RWPE2 (cell line): ENCODE data around the gene CLDN22.

Experiments used
- ATAC-seq: fragments of 200-7000 bp; cut with Tn5 transposase; 3 replicates; pipeline ENCODE4 v1.9.1; 2021; ENCODE audit warnings: low read depth
- DNase-seq: peaks from one replicate; pipeline ENCODE4 v3.0.0-alpha.2; 2020; ENCODE audit warnings: low spot score
- H3K27ac ChIP-seq: fragments of 450-650 bp; 2 replicates; pipeline ENCODE4 v1.5.1; 2017; ENCODE audit warnings: mild to moderate bottlenecking; ENCODE audit not compliant: poor library complexity, severe bottlenecking
- H3K27me3 ChIP-seq: fragments of 250-450 bp; sonication (Bioruptor Pico); 2 replicates; pipeline ENCODE4 v1.5.1; 2021; ENCODE audit warnings: mild to moderate bottlenecking, moderate library complexity; ENCODE audit not compliant: insufficient read depth, poor library complexity, severe bottlenecking
- H3K36me3 ChIP-seq: fragments of 250-450 bp; sonication (Bioruptor Pico); 2 replicates; pipeline ENCODE4 v1.5.1; 2020; ENCODE audit warnings: low read depth, mild to moderate bottlenecking, moderate library complexity
- H3K4me1 ChIP-seq: fragments of 250-450 bp; sonication (Bioruptor Pico); 2 replicates; pipeline ENCODE4 v1.5.1; 2021; ENCODE audit warnings: mild to moderate bottlenecking, moderate library complexity; ENCODE audit not compliant: insufficient read depth, poor library complexity, severe bottlenecking
- H3K4me3 ChIP-seq: fragments of 250-450 bp; sonication (Bioruptor Pico); 2 replicates; pipeline ENCODE4 v1.5.1; 2021; ENCODE audit warnings: mild to moderate bottlenecking, moderate library complexity; ENCODE audit not compliant: severe bottlenecking
- H3K9me3 ChIP-seq: fragments of 250-450 bp; sonication (Bioruptor Pico); 2 replicates; pipeline ENCODE4 v1.5.1; 2021; ENCODE audit warnings: mild to moderate bottlenecking, moderate library complexity; ENCODE audit not compliant: severe bottlenecking
- TF ChIP-seq, protein P1 (sequence below): fragments of 450-650 bp; IDR thresholded peaks from one replicate; pipeline ENCODE4 v1.5.1; 2017; ENCODE audit warnings: mild to moderate bottlenecking, moderate library complexity; ENCODE audit not compliant: poor library complexity, severe bottlenecking

CLDN22 gene

DNA sequence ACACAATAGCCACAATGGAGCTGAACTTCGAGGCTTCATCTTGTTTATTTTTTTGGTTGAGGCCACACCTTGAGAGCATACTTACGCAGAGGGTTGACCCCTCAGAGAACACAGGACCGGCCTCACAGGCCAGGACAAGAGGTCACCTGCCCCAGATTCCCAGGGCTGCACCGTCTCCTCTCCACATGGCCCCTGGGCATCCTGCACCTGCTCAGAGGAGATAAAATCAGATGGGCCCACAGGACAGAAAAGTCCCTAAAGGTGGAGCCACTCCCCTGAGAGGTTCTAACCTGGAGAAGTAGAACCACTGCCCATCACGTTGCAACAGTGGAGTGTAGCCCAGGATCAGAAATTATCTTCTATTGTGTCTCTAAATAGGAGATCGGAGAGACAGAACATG lies 3.2 kb upstream of the CLDN22 start:
- Histone ChIP-seq H3K27me3 (no peaks in the 10 kb centered on the region), H3K4me3 (no peak overlapping the region), H3K9me3 (peaks cover 2% of the 10 kb centered on the region), H3K36me3 (no peaks in the 10 kb centered on the region), H3K4me1 (no peaks in the 10 kb centered on the region), H3K27ac (no peak overlapping the region)
- TF ChIP-seq, protein P1, sequence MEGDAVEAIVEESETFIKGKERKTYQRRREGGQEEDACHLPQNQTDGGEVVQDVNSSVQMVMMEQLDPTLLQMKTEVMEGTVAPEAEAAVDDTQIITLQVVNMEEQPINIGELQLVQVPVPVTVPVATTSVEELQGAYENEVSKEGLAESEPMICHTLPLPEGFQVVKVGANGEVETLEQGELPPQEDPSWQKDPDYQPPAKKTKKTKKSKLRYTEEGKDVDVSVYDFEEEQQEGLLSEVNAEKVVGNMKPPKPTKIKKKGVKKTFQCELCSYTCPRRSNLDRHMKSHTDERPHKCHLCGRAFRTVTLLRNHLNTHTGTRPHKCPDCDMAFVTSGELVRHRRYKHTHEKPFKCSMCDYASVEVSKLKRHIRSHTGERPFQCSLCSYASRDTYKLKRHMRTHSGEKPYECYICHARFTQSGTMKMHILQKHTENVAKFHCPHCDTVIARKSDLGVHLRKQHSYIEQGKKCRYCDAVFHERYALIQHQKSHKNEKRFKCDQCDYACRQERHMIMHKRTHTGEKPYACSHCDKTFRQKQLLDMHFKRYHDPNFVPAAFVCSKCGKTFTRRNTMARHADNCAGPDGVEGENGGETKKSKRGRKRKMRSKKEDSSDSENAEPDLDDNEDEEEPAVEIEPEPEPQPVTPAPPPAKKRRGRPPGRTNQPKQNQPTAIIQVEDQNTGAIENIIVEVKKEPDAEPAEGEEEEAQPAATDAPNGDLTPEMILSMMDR = no peak
- ATAC-seq (no peak), DNase-seq (no peak)

DNA sequence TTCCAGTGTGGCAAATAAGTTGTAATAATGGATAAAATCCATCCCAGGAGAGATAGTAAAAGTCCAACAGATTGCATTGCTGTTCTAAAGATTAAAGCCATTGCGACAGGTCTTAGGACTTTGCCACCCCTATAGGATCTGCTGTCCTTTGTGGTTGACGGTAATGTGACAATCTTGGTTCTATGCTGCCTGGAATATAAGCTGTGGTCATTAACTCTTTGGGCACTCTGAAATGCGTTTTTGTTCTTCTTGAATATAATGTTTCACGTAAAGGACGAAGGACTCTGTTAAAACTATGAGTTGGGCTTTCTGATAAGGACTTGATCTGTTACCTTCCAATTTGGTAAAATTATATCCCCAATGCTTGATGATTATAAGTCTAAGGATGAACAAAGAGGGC lies 2.2 kb upstream of the CLDN22 start, which contains the start of gene CLDN24:
Gene CLDN24 (minus strand): TSS at position 101 of the 400 bp plus-strand sequence. CDS start 0 bp downstream, at position 101.
- no peaks in the 10 kb centered on the region for H3K36me3 ChIP-seq
- TF ChIP-seq, protein P1 = no peak
- ATAC-seq (no peak), DNase-seq (no peak)
- H3K27ac ChIP-seq = no peak within 1 kb of the TSS
- peaks cover 2% of the 10 kb centered on the region for H3K9me3 ChIP-seq
- no peaks in the 10 kb centered on the region for H3K27me3 ChIP-seq
- H3K4me3 ChIP-seq = no peak within 1 kb of the TSS
- no peaks in the 10 kb centered on the region for H3K4me1 ChIP-seq

DNA sequence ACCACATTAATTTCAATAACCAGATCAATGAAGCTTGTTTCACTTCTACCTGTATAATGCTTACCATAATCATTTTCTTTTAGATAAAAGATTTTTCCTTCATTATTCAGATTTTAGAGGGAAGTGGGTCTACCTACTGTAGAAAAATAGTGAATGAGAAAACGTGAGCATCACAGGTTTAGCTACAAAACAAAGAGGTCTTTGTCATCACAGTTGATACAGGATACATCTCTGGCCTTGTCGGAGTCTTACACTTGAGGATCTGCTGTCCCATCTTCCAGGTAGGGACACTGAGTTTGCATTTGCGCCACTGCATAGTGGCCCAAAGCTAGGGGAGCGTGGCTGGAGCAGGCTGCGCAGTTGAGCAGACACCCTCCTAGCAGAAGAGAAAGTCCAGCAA lies 1.4 kb upstream of the CLDN22 start:
- ATAC-seq = no peak
- no peak for DNase-seq
- no peaks in the 10 kb centered on the region for H3K9me3 ChIP-seq
- TF ChIP-seq, protein P1 = no peak
- H3K36me3 ChIP-seq = no peaks in the 10 kb centered on the region
- H3K27me3 ChIP-seq = no peaks in the 10 kb centered on the region
- H3K4me1 ChIP-seq = no peaks in the 10 kb centered on the region
- H3K4me3 ChIP-seq = no peak overlapping the region
- no peak overlapping the region for H3K27ac ChIP-seq

DNA sequence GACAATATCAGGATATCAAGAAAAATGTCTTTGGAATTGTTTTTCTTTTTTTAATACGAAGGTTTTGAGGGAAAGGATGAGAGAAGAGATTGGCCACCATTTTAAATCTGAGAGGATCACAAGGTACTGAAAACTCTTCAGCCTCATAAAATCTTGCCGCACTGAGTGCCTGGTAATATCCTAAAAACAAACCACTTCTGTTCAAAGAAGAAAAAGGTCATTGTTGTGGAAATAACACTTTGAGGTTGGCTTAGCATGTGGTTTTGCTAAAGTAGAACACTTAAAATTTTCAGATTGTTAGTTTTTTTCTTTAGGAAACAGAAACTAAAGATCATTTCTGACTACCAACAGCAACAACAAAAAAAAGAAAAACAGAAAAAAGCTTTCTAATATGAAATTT lies 1.0 kb upstream of the CLDN22 start:
- ATAC-seq = no peak

DNA sequence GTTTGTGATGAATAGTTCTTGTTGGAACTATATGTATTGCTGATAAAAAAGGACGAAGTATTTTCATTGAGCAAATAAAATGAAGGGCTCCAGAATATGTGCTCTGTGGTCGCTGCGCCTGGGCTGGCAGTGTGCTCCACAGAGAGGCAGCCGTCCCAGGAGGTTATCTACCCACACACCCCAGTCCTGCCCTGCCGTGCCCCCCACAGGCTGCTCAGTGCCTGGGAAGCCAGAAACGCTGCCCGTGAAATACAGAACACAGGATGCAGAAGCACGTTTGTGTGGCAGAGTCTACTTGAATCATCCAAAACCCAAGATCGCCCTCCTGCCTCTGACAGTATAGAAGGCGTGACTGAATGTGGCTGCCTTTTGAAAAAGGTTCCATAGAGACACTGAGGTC lies 1.4 kb downstream of the CLDN22 start:
- peaks cover 5% of the 10 kb centered on the region; the same call in 1 of the 2 replicates for H3K36me3 ChIP-seq
- no peak overlapping the region for H3K27ac ChIP-seq
- no peak overlapping the region for H3K4me3 ChIP-seq
- no peaks in the 10 kb centered on the region for H3K4me1 ChIP-seq
- H3K27me3 ChIP-seq = no peaks in the 10 kb centered on the region
- no peaks in the 10 kb centered on the region for H3K9me3 ChIP-seq
- no peak for ATAC-seq
- DNase-seq = no peak
- TF ChIP-seq, protein P1 = no peak

More for the DNA sequence above, 1.0 kb upstream of the CLDN22 start:
- Histone ChIP-seq H3K36me3 (no peaks in the 10 kb centered on the region), H3K9me3 (no peaks in the 10 kb centered on the region), H3K27ac (no peak overlapping the region), H3K4me3 (no peak overlapping the region), H3K4me1 (no peaks in the 10 kb centered on the region), H3K27me3 (no peaks in the 10 kb centered on the region)
- TF ChIP-seq, protein P1 = no peak
- no peak for DNase-seq
